ENCODE data around the gene PRKG1. TPM values are rescaled to one million over a fixed set of nuclear protein-coding genes. Genes with fewer than 3 reads are reported as not detected.

Gene PRKG1
- total and polyA plus RNA-seq, 4 donors: 6.8 to 38.1 (median 15.4) TPM

GRCh38 chr10:52064084-52064845 lies 990.0 kb downstream of the PRKG1 start:
- Histone ChIP-seq H3K4me3 (ENCODE audit: low read depth, low read length) (no peak overlapping the region), H3K27me3 (ENCODE audit: control insufficient read depth, insufficient read depth, low read length) (no peaks in the 10 kb centered on the region), H3K36me3 (ENCODE audit: control insufficient read depth, insufficient read depth, low read length) (peaks cover 10% of the 10 kb centered on the region), H3K9me3 (ENCODE audit: control insufficient read depth, insufficient read depth, low read length) (no peaks in the 10 kb centered on the region), H3K27ac (ENCODE audit: low read depth, low read length) (no peak overlapping the region), H3K4me1 (ENCODE audit: control insufficient read depth, insufficient read depth, low read length) (no peaks in the 10 kb centered on the region)
- no peak for DNase-seq (ENCODE audit: low read depth in 4 of 6, low spot score in 6 of 6)
- WGBS (ENCODE audit: insufficient coverage): 88% methylated on average over 9 of the region's 9 CpGs

GRCh38 chr10:52066383-52066782 lies 992.1 kb downstream of the PRKG1 start:
- peaks cover 10% of the 10 kb centered on the region for H3K36me3 ChIP-seq (ENCODE audit: control insufficient read depth, insufficient read depth, low read length)
- H3K9me3 ChIP-seq (ENCODE audit: control insufficient read depth, insufficient read depth, low read length): no peaks in the 10 kb centered on the region
- DNase-seq (ENCODE audit: low read depth in 4 of 6, low spot score in 6 of 6): no peak
- H3K4me3 ChIP-seq (ENCODE audit: low read depth, low read length): no peak overlapping the region
- H3K27ac ChIP-seq (ENCODE audit: low read depth, low read length): no peak overlapping the region
- no peaks in the 10 kb centered on the region for H3K27me3 ChIP-seq (ENCODE audit: control insufficient read depth, insufficient read depth, low read length)
- no peaks in the 10 kb centered on the region for H3K4me1 ChIP-seq (ENCODE audit: control insufficient read depth, insufficient read depth, low read length)
- WGBS (ENCODE audit: insufficient coverage): 88% methylated on average over 4 of the region's 6 CpGs

- no peak overlapping the region for H3K27ac ChIP-seq (ENCODE audit: low read depth, low read length)
- H3K36me3 ChIP-seq (ENCODE audit: control insufficient read depth, insufficient read depth, low read length): peaks cover 5% of the 10 kb centered on the region
- no peaks in the 10 kb centered on the region for H3K27me3 ChIP-seq (ENCODE audit: control insufficient read depth, insufficient read depth, low read length)
- H3K9me3 ChIP-seq (ENCODE audit: control insufficient read depth, insufficient read depth, low read length): no peaks in the 10 kb centered on the region
- 17% methylated on average over 1 of the region's 1 CpG for WGBS (ENCODE audit: insufficient coverage)
- H3K4me3 ChIP-seq (ENCODE audit: low read depth, low read length): no peak overlapping the region
- no peaks in the 10 kb centered on the region for H3K4me1 ChIP-seq (ENCODE audit: control insufficient read depth, insufficient read depth, low read length)
- no peak for DNase-seq (ENCODE audit: low read depth in 4 of 6, low spot score in 6 of 6)
Measured at GRCh38 chr10:52068485-52068884, 994.2 kb downstream of the PRKG1 start.

- Histone ChIP-seq H3K4me3 (ENCODE audit: low read depth, low read length) (no peak overlapping the region), H3K36me3 (ENCODE audit: control insufficient read depth, insufficient read depth, low read length) (no peaks in the 10 kb centered on the region), H3K4me1 (ENCODE audit: control insufficient read depth, insufficient read depth, low read length) (no peaks in the 10 kb centered on the region), H3K27me3 (ENCODE audit: control insufficient read depth, insufficient read depth, low read length) (no peaks in the 10 kb centered on the region), H3K9me3 (ENCODE audit: control insufficient read depth, insufficient read depth, low read length) (no peaks in the 10 kb centered on the region), H3K27ac (ENCODE audit: low read depth, low read length) (no peak overlapping the region)
- no peak for DNase-seq (ENCODE audit: low read depth in 4 of 6, low spot score in 6 of 6)
- 87% methylated on average over 4 of the region's 7 CpGs for WGBS (ENCODE audit: insufficient coverage)
Measured at GRCh38 chr10:52071814-52072213, 997.5 kb downstream of the PRKG1 start.

- no CpG with 5 or more reads among the region's 3 CpGs for WGBS (ENCODE audit: insufficient coverage)
- Histone ChIP-seq H3K4me3 (ENCODE audit: low read depth, low read length) (no peak overlapping the region), H3K36me3 (ENCODE audit: control insufficient read depth, insufficient read depth, low read length) (no peaks in the 10 kb centered on the region), H3K27me3 (ENCODE audit: control insufficient read depth, insufficient read depth, low read length) (no peaks in the 10 kb centered on the region), H3K9me3 (ENCODE audit: control insufficient read depth, insufficient read depth, low read length) (no peaks in the 10 kb centered on the region), H3K4me1 (ENCODE audit: control insufficient read depth, insufficient read depth, low read length) (no peaks in the 10 kb centered on the region), H3K27ac (ENCODE audit: low read depth, low read length) (no peak overlapping the region)
- no peak for DNase-seq (ENCODE audit: low read depth in 4 of 6, low spot score in 6 of 6)
Measured at GRCh38 chr10:52074505-52075026, 1000.3 kb downstream of the PRKG1 start.

- no peak overlapping the region for H3K27ac ChIP-seq (ENCODE audit: low read depth, low read length)
- no peaks in the 10 kb centered on the region for H3K36me3 ChIP-seq (ENCODE audit: control insufficient read depth, insufficient read depth, low read length)
- H3K4me3 ChIP-seq (ENCODE audit: low read depth, low read length): no peak overlapping the region
- H3K4me1 ChIP-seq (ENCODE audit: control insufficient read depth, insufficient read depth, low read length): no peaks in the 10 kb centered on the region
- H3K27me3 ChIP-seq (ENCODE audit: control insufficient read depth, insufficient read depth, low read length): no peaks in the 10 kb centered on the region
- H3K9me3 ChIP-seq (ENCODE audit: control insufficient read depth, insufficient read depth, low read length): no peaks in the 10 kb centered on the region
- peak in 2 of 6 donors; percentile 31 to 71 for DNase-seq (ENCODE audit: low read depth in 4 of 6, low spot score in 6 of 6)
- WGBS (ENCODE audit: insufficient coverage): 72% methylated on average over 2 of the region's 7 CpGs
Measured at GRCh38 chr10:52077814-52078213, 1003.5 kb downstream of the PRKG1 start.

GRCh38 chr10:52078397-52078937 lies 1004.2 kb downstream of the PRKG1 start:
- DNase-seq (ENCODE audit: low read depth in 4 of 6, low spot score in 6 of 6): peak in 1 of 6 donors; percentile 20
- Histone ChIP-seq H3K27ac (ENCODE audit: low read depth, low read length) (no peak overlapping the region), H3K9me3 (ENCODE audit: control insufficient read depth, insufficient read depth, low read length) (no peaks in the 10 kb centered on the region), H3K4me1 (ENCODE audit: control insufficient read depth, insufficient read depth, low read length) (no peaks in the 10 kb centered on the region), H3K27me3 (ENCODE audit: control insufficient read depth, insufficient read depth, low read length) (no peaks in the 10 kb centered on the region), H3K4me3 (ENCODE audit: low read depth, low read length) (no peak overlapping the region), H3K36me3 (ENCODE audit: control insufficient read depth, insufficient read depth, low read length) (no peaks in the 10 kb centered on the region)
- WGBS (ENCODE audit: insufficient coverage): no CpG with 5 or more reads among the region's 2 CpGs

- WGBS (ENCODE audit: insufficient coverage): no CpG with 5 or more reads among the region's 1 CpG
- H3K36me3 ChIP-seq (ENCODE audit: control insufficient read depth, insufficient read depth, low read length): no peaks in the 10 kb centered on the region
- no peaks in the 10 kb centered on the region for H3K27me3 ChIP-seq (ENCODE audit: control insufficient read depth, insufficient read depth, low read length)
- H3K4me1 ChIP-seq (ENCODE audit: control insufficient read depth, insufficient read depth, low read length): no peaks in the 10 kb centered on the region
- DNase-seq (ENCODE audit: low read depth in 4 of 6, low spot score in 6 of 6): no peak
- H3K4me3 ChIP-seq (ENCODE audit: low read depth, low read length): no peak overlapping the region
- H3K27ac ChIP-seq (ENCODE audit: low read depth, low read length): no peak overlapping the region
- H3K9me3 ChIP-seq (ENCODE audit: control insufficient read depth, insufficient read depth, low read length): no peaks in the 10 kb centered on the region
Measured at GRCh38 chr10:52082307-52082706, 1008.0 kb downstream of the PRKG1 start.

GRCh38 chr10:52083422-52083821 lies 1009.1 kb downstream of the PRKG1 start:
- Histone ChIP-seq H3K27ac (ENCODE audit: low read depth, low read length) (no peak overlapping the region), H3K27me3 (ENCODE audit: control insufficient read depth, insufficient read depth, low read length) (no peaks in the 10 kb centered on the region), H3K4me3 (ENCODE audit: low read depth, low read length) (no peak overlapping the region), H3K4me1 (ENCODE audit: control insufficient read depth, insufficient read depth, low read length) (no peaks in the 10 kb centered on the region), H3K36me3 (ENCODE audit: control insufficient read depth, insufficient read depth, low read length) (no peaks in the 10 kb centered on the region), H3K9me3 (ENCODE audit: control insufficient read depth, insufficient read depth, low read length) (no peaks in the 10 kb centered on the region)
- no CpG with 5 or more reads among the region's 4 CpGs for WGBS (ENCODE audit: insufficient coverage)
- no peak for DNase-seq (ENCODE audit: low read depth in 4 of 6, low spot score in 6 of 6)

- no peak overlapping the region for H3K27ac ChIP-seq (ENCODE audit: low read depth, low read length)
- H3K9me3 ChIP-seq (ENCODE audit: control insufficient read depth, insufficient read depth, low read length): no peaks in the 10 kb centered on the region
- no peaks in the 10 kb centered on the region for H3K4me1 ChIP-seq (ENCODE audit: control insufficient read depth, insufficient read depth, low read length)
- H3K27me3 ChIP-seq (ENCODE audit: control insufficient read depth, insufficient read depth, low read length): no peaks in the 10 kb centered on the region
- H3K36me3 ChIP-seq (ENCODE audit: control insufficient read depth, insufficient read depth, low read length): no peaks in the 10 kb centered on the region
- DNase-seq (ENCODE audit: low read depth in 4 of 6, low spot score in 6 of 6): peak in 1 of 6 donors; percentile 12
- no peak overlapping the region for H3K4me3 ChIP-seq (ENCODE audit: low read depth, low read length)
Measured at GRCh38 chr10:52092390-52092789, 1018.1 kb downstream of the PRKG1 start.
